Cortex of kidney (tissue), 1 donor: ENCODE results near the gene ZNF532.

Source experiments
- DNase-seq: peaks from one replicate; lab custom pipeline; 2025; lab: John Stamatoyannopoulos, UW

ZNF532 gene

GRCh38 chr18:58870621-58871020 lies 5.9 kb downstream of the ZNF532 start:
- DNase-seq, result no peak

GRCh38 chr18:58871514-58872420 lies 7.1 kb downstream of the ZNF532 start:
- no peak for DNase-seq

GRCh38 chr18:58878640-58879039 lies 14.0 kb downstream of the ZNF532 start:
- DNase-seq, result no peak

- DNase-seq, result no peak
These were observed 16.8 kb downstream of the ZNF532 start for GRCh38 chr18:58881477-58881876.

GRCh38 chr18:58882044-58882443 lies 17.4 kb downstream of the ZNF532 start:
- DNase-seq, result no peak

GRCh38 chr18:58882686-58883085 lies 18.0 kb downstream of the ZNF532 start:
- no peak for DNase-seq

- DNase-seq, result no peak
These were observed 20.0 kb downstream of the ZNF532 start for GRCh38 chr18:58884680-58885079.

GRCh38 chr18:58886431-58886830 lies 21.8 kb downstream of the ZNF532 start:
- no peak for DNase-seq

- DNase-seq, result no peak
These were observed 22.4 kb downstream of the ZNF532 start for GRCh38 chr18:58886864-58887612.

- no peak for DNase-seq
These were observed 22.9 kb downstream of the ZNF532 start for GRCh38 chr18:58887613-58887963.

GRCh38 chr18:58891776-58892175 lies 27.1 kb downstream of the ZNF532 start:
- no peak for DNase-seq

- no peak for DNase-seq
These were observed 27.8 kb downstream of the ZNF532 start for GRCh38 chr18:58892488-58892887.

GRCh38 chr18:58893388-58894099 lies 28.9 kb downstream of the ZNF532 start:
- no peak for DNase-seq

GRCh38 chr18:58894930-58895329 lies 30.3 kb downstream of the ZNF532 start:
- DNase-seq, result no peak

- DNase-seq, result no peak
These were observed 30.7 kb downstream of the ZNF532 start for GRCh38 chr18:58895385-58895784.

GRCh38 chr18:58896268-58896667 lies 31.6 kb downstream of the ZNF532 start:
- no peak for DNase-seq

GRCh38 chr18:58896734-58897508 lies 32.2 kb downstream of the ZNF532 start:
- DNase-seq, result no peak

- no peak for DNase-seq
These were observed 33.5 kb downstream of the ZNF532 start for GRCh38 chr18:58898010-58898799.

GRCh38 chr18:58900015-58900649 lies 35.5 kb downstream of the ZNF532 start:
- DNase-seq, result no peak

- no peak for DNase-seq
These were observed 36.5 kb downstream of the ZNF532 start for GRCh38 chr18:58901143-58901542.
